Loucy (cell line): ENCODE data around the gene L3HYPDH.

Source experiments
- CTCF ChIP-seq: fragments of 200-600 bp; sonication (generic); conservative IDR thresholded peaks from 2 replicates; pipeline ENCODE4 v1.5.1; 2014; ENCODE audit warnings: mild to moderate bottlenecking, antibody characterized with exemption, low read length
- EZH2phosphoT487 ChIP-seq: fragments of 200-600 bp; IDR thresholded peaks from 2 replicates; pipeline ENCODE4 v1.6.1; 2018; ENCODE audit warnings: antibody characterized with exemption, mild to moderate bottlenecking, moderate library complexity, borderline replicate concordance

- TF ChIP-seq CTCF (no peak), EZH2phosphoT487 (no peak)
These were observed 28.8 kb downstream of the L3HYPDH start for GRCh38 chr14:59455411-59455810.
